ENCODE results near the gene PTPN1.

GRCh38 chr20:50533464-50533863 lies 23.3 kb downstream of the PTPN1 start:
- TF ChIP-seq CTCF (conservative IDR thresholded peaks at IDR 0.05; ENCODE audit: low read depth in 2 of 2): no peak
- no peak for TF ChIP-seq POLR2AphosphoS5 (IDR thresholded peaks at IDR 0.05; ENCODE audit: low read depth)
- TF ChIP-seq ZNF331 (CRISPR knock-in tag; IDR thresholded peaks at IDR 0.05; ENCODE audit: low read depth): no peak
- no peak for TF ChIP-seq EZH2 (IDR thresholded peaks at IDR 0.05; ENCODE audit: low read depth, unreplicated experiment)

Data from GM23338 (cell line).